Measurements from ENCODE around the gene EPHA3. TPM values are rescaled to one million over a fixed set of nuclear protein-coding genes. Genes with fewer than 3 reads are reported as not detected.

Gene EPHA3
- total and polyA plus RNA-seq, 2 donors (not counting 3 experiments of a cell fraction or from before 2014, with no cell fraction given): not detected

- H3K9me3 ChIP-seq (replicated peaks; ENCODE audit: control insufficient read depth, insufficient read depth, low read length): no peaks in the 10 kb centered on the region
- no peaks in the 10 kb centered on the region for H3K9me1 ChIP-seq (replicated peaks; ENCODE audit: control insufficient read depth, extremely low read depth, insufficient read depth, low read length)
- dilution Hi-C loops (cut with MboI; ENCODE audit: extremely low pct_ligation_motif_present, low sequenced_read_pairs): no loop called here
- H3K4me1 ChIP-seq (ENCODE audit: control insufficient read depth, extremely low read depth, insufficient read depth, low read length): no peaks in the 10 kb centered on the region
- H3K4me3 ChIP-seq (replicated peaks in 1 of 3; ENCODE audit: insufficient read depth in 1 of 3, low read depth in 1 of 3, low read length in 3 of 3): no peak overlapping the region
- FAIRE-seq (no peak), DNase-seq (ENCODE audit: low read depth, low spot score) (no peak)
- H3K27me3 ChIP-seq (ENCODE audit: control insufficient read depth in 2 of 2, insufficient read depth in 2 of 2, low read length in 2 of 2): no peaks in the 10 kb centered on the region
- H4K20me1 ChIP-seq (replicated peaks; ENCODE audit: control insufficient read depth, extremely low read depth, insufficient read depth, low read length): no peaks in the 10 kb centered on the region
- no peaks in the 10 kb centered on the region for H3K36me3 ChIP-seq (ENCODE audit: control insufficient read depth in 2 of 2, extremely low read depth in 1 of 2, insufficient read depth in 2 of 2, low read length in 2 of 2)
- no peak overlapping the region for H2AFZ ChIP-seq (ENCODE audit: low read depth, low read length)
- intact Hi-C loops (cut with micrococcal nuclease): no loop called here
- H3K9ac ChIP-seq (replicated peaks; ENCODE audit: extremely low read depth, insufficient read depth, low read length): no peak overlapping the region
- H3K4me2 ChIP-seq (ENCODE audit: insufficient read depth, low read length): no peak overlapping the region
- ChIA-PET CTCF (no interaction called here), POLR2A (no interaction called here)
- H3K27ac ChIP-seq (ENCODE audit: insufficient read depth, low read depth, low read length): no peak overlapping the region
- no TSS peak for BruUV-seq (replicated peaks)
- no peaks in the 10 kb centered on the region for H3K79me2 ChIP-seq (ENCODE audit: control insufficient read depth, insufficient read depth, low read length)
- TF ChIP-seq POLR2AphosphoS5 (IDR thresholded peaks at IDR 0.05; ENCODE audit: insufficient read depth, low read depth, low read length) (no peak), GATA2 (IDR thresholded peaks at IDR 0.05; ENCODE audit: insufficient read depth, insufficient read length, low read depth, low read length) (no peak), CTCF (IDR thresholded peaks at IDR 0.05; ENCODE audit: extremely low read depth in 1 of 2, insufficient read depth in 1 of 2, low read depth in 1 of 2, low read length in 2 of 2) (no peak), MYC (IDR thresholded peaks at IDR 0.05; ENCODE audit: low read depth, low read length) (no peak), JUN (IDR thresholded peaks at IDR 0.05; ENCODE audit: borderline replicate concordance, insufficient read depth, insufficient read length, low read depth) (no peak)
Observed at GRCh38 chr3:89405176-89405575, 297.8 kb downstream of the EPHA3 start.

DNA sequence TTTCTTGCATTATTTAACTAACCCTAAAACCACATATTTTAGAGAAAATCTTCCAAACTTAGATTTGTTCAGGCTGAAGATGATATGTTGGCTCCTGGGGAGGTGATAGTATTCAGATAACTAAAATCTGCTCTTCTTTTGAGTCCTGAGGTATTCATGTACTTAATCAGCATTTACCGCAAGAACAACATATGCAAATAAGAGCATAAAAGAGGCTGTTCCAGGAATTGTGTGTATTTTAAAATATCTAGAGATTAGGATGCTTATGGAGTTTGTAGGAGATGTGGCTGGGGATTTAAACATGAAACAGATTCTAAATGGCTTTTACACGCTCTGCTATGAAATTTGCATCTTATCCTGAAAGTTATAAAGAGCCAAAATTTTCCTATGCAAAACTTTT lies 298.2 kb downstream of the EPHA3 start:
- H3K9ac ChIP-seq (replicated peaks; ENCODE audit: extremely low read depth, insufficient read depth, low read length): no peak overlapping the region
- no peak overlapping the region for H3K27ac ChIP-seq (ENCODE audit: insufficient read depth, low read depth, low read length)
- no peaks in the 10 kb centered on the region for H3K4me1 ChIP-seq (ENCODE audit: control insufficient read depth, extremely low read depth, insufficient read depth, low read length)
- no peak overlapping the region for H3K4me2 ChIP-seq (ENCODE audit: insufficient read depth, low read length)
- H3K9me3 ChIP-seq (replicated peaks; ENCODE audit: control insufficient read depth, insufficient read depth, low read length): no peaks in the 10 kb centered on the region
- H3K9me1 ChIP-seq (replicated peaks; ENCODE audit: control insufficient read depth, extremely low read depth, insufficient read depth, low read length): no peaks in the 10 kb centered on the region
- H3K36me3 ChIP-seq (ENCODE audit: control insufficient read depth in 2 of 2, extremely low read depth in 1 of 2, insufficient read depth in 2 of 2, low read length in 2 of 2): no peaks in the 10 kb centered on the region
- intact Hi-C loops (cut with micrococcal nuclease) (no loop called here), dilution Hi-C loops (cut with MboI; ENCODE audit: extremely low pct_ligation_motif_present, low sequenced_read_pairs) (no loop called here)
- H2AFZ ChIP-seq (ENCODE audit: low read depth, low read length): no peak overlapping the region
- CTCF ChIA-PET: no interaction called here
- H4K20me1 ChIP-seq (replicated peaks; ENCODE audit: control insufficient read depth, extremely low read depth, insufficient read depth, low read length): no peaks in the 10 kb centered on the region
- no peaks in the 10 kb centered on the region for H3K27me3 ChIP-seq (ENCODE audit: control insufficient read depth in 2 of 2, insufficient read depth in 2 of 2, low read length in 2 of 2)
- no peak for DNase-seq (ENCODE audit: low read depth, low spot score)
- no TSS peak for BruUV-seq (replicated peaks)
- no peaks in the 10 kb centered on the region for H3K79me2 ChIP-seq (ENCODE audit: control insufficient read depth, insufficient read depth, low read length)
- H3K4me3 ChIP-seq (replicated peaks in 1 of 3; ENCODE audit: insufficient read depth in 1 of 3, low read depth in 1 of 3, low read length in 3 of 3): no peak overlapping the region
- FAIRE-seq: no peak
- TF ChIP-seq POLR2AphosphoS5 (IDR thresholded peaks at IDR 0.05; ENCODE audit: insufficient read depth, low read depth, low read length) (no peak), FOS (IDR thresholded peaks at IDR 0.05; ENCODE audit: borderline replicate concordance, insufficient read depth, low read length) (no peak), POLR2A (IDR thresholded peaks at IDR 0.05; ENCODE audit: low read depth, low read length) (no peak), GATA2 (IDR thresholded peaks at IDR 0.05; ENCODE audit: insufficient read depth, insufficient read length, low read depth, low read length) (no peak), MAX (IDR thresholded peaks at IDR 0.05; ENCODE audit: insufficient read depth, insufficient read length) (no peak), EZH2 (IDR thresholded peaks at IDR 0.05; ENCODE audit: borderline replicate concordance, low read depth, low read length, severe bottlenecking) (no peak), MYC (IDR thresholded peaks at IDR 0.05; ENCODE audit: low read depth, low read length) (no peak), CTCF (IDR thresholded peaks at IDR 0.05; ENCODE audit: extremely low read depth in 1 of 2, insufficient read depth in 1 of 2, low read depth in 1 of 2, low read length in 2 of 2) (no peak), JUN (IDR thresholded peaks at IDR 0.05; ENCODE audit: borderline replicate concordance, insufficient read depth, insufficient read length, low read depth) (no peak)
- POLR2A ChIA-PET: no interaction called here
